BLaER1 (cell line): ENCODE results near the gene PEAK3.
A peak's percentile ranks its signal among the peaks of the same experiment; 100 is the strongest.

Experiments used
- H3K27ac ChIP-seq: shearing (Covaris generic); formaldehyde crosslinking; 2 replicates; pipeline ENCODE4 v1.8.1; 2022
- H3K27me3 ChIP-seq: shearing (Covaris generic); formaldehyde crosslinking; 2 replicates; pipeline ENCODE4 v1.8.1; 2022
- H3K36me3 ChIP-seq: shearing (Covaris generic); formaldehyde crosslinking; 2 replicates; pipeline ENCODE4 v1.8.1; 2022
- H3K4me1 ChIP-seq: shearing (Covaris generic); formaldehyde crosslinking; 2 replicates; pipeline ENCODE4 v1.8.1; 2022
- H3K4me2 ChIP-seq: shearing (Covaris generic); formaldehyde crosslinking; 2 replicates; pipeline ENCODE4 v1.8.1; 2022
- H3K4me3 ChIP-seq: shearing (Covaris generic); formaldehyde crosslinking; 2 replicates; pipeline ENCODE4 v1.8.1; 2022
- H3K9ac ChIP-seq: shearing (Covaris generic); formaldehyde crosslinking; 2 replicates; pipeline ENCODE4 v1.8.1; 2022
- H3K9me3 ChIP-seq: shearing (Covaris generic); formaldehyde crosslinking; 2 replicates; pipeline ENCODE4 v1.8.1; 2022
- H4K20me1 ChIP-seq: shearing (Covaris generic); formaldehyde crosslinking; 2 replicates; pipeline ENCODE4 v1.8.1; 2022
- Cebpa-rat ChIP-seq: shearing (Covaris generic); IDR thresholded peaks from 2 replicates; pipeline ENCODE4 v1.8.1; 2022

PEAK3 gene

DNA sequence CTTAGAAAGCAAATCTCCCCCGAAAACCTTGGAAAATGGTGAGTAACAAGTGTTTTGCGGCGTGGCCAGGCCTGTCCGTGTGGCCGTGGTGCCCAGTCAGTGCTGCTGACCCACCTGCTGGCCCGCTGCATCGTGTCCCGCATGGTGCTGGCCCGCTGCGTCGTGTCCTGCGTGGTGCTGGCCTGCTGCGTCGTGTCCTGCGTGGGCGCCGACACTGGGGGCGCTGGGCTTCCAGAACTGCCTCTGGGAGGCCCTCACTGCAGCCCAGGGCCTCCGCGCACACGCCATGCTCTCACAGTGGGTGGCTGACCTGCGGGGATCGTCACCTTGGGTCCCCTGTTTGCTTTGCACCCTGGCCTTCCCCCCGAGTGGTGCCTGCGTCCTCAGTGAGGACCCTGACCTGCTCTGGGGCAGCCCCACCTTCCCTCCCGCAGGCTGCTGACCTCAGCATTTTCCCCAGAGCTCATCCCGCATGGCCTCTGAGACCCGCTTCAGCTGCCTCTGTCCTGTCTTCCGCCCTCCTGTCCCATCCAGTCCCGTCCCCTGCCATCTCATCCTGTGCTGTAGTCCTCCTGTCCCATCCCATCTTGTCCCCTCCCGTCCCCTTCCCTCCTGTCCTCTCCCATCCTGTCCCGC lies 56.4 kb downstream of the PEAK3 start:
- no peak for TF ChIP-seq Cebpa-rat
- Histone ChIP-seq H3K4me1 (peaks cover 100% of the 10 kb centered on the region), H3K36me3 (peaks cover 61% of the 10 kb centered on the region), H3K4me2 (peak overlapping the region; percentile 93), H4K20me1 (peaks cover 93% of the 10 kb centered on the region), H3K27me3 (no peaks in the 10 kb centered on the region), H3K9ac (peak overlapping the region; percentile 59), H3K9me3 (no peaks in the 10 kb centered on the region), H3K4me3 (no peak overlapping the region), H3K27ac (peak overlapping the region; percentile 89)

DNA sequence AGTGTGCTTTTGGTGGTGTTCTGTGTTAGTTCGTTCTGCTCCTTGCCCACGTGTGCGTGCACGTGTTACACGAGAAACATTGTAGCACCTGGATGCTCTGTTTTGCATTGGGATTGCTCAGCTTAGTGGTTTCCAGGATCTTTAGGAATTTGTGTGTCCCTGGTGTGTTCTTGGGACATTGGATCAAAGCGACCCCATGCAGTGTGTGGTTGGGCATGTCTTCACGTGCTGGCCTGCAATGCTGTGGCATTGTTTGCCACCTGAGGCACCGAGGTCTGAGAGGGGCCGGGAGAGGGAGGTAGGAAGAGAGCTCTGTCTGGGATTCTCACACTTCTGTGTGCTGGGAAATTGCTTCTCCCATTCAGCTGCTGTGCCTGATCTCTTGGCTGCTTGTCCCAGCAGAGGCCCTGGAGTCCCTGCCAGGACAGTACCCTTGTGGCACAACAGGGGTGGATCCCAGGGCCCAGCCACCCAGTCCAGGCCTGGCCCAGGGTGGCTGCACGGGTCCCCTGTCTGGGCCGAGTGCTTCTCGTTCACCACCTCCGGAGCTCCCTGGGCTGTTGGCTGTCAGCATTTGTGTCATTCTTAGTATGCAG lies 57.1 kb downstream of the PEAK3 start:
- H3K4me3 ChIP-seq = no peak overlapping the region
- peaks cover 61% of the 10 kb centered on the region for H3K36me3 ChIP-seq
- no peaks in the 10 kb centered on the region for H3K27me3 ChIP-seq
- H3K4me2 ChIP-seq = peak overlapping the region; percentile 93
- no peak for TF ChIP-seq Cebpa-rat
- H4K20me1 ChIP-seq = peaks cover 93% of the 10 kb centered on the region
- H3K27ac ChIP-seq = peak overlapping the region; percentile 89
- H3K9me3 ChIP-seq = no peaks in the 10 kb centered on the region
- H3K4me1 ChIP-seq = peaks cover 100% of the 10 kb centered on the region
- H3K9ac ChIP-seq = peak overlapping the region; percentile 59
